SK-N-MC (cell line): ENCODE data around the gene IL13RA2.

Source experiments
- EZH2 ChIP-seq: fragments of 200-600 bp; sonication (generic); IDR thresholded peaks from one replicate; pipeline ENCODE4 v1.6.1; 2017; ENCODE audit warnings: antibody characterized with exemption
- FOXP2 ChIP-seq: optimal IDR thresholded peaks from 2 replicates; pipeline ENCODE3; 2011; ENCODE audit warnings: mild to moderate bottlenecking, moderate library complexity; ENCODE audit not compliant: insufficient read depth; ENCODE audit errors: extremely low read length, control extremely low read depth
- POLR2AphosphoS5 ChIP-seq: IDR thresholded peaks from 2 replicates; pipeline ENCODE4 v1.6.1; 2012; ENCODE audit warnings: mild to moderate bottlenecking, low read depth, low read length, borderline replicate concordance

GRCh38 chrX:115021121-115021520 is 3.7 kb upstream of the IL13RA2 start:
- TF ChIP-seq POLR2AphosphoS5 (no peak), EZH2 (no peak), FOXP2 (no peak)
